22Rv1 (cell line): ENCODE results near the gene RAB8A.

Experiments used
- ZFX ChIP-seq: fragments of 450-650 bp; IDR thresholded peaks from 2 replicates; pipeline ENCODE4 v1.6.1; 2017; ENCODE audit warnings: antibody characterized with exemption, borderline replicate concordance
- TF ChIP-seq, protein P1 (sequence below): fragments of 450-650 bp; IDR thresholded peaks from 2 replicates; pipeline ENCODE4 v1.5.1; 2017; ENCODE audit warnings: mild to moderate bottlenecking

- TF ChIP-seq, protein P1, sequence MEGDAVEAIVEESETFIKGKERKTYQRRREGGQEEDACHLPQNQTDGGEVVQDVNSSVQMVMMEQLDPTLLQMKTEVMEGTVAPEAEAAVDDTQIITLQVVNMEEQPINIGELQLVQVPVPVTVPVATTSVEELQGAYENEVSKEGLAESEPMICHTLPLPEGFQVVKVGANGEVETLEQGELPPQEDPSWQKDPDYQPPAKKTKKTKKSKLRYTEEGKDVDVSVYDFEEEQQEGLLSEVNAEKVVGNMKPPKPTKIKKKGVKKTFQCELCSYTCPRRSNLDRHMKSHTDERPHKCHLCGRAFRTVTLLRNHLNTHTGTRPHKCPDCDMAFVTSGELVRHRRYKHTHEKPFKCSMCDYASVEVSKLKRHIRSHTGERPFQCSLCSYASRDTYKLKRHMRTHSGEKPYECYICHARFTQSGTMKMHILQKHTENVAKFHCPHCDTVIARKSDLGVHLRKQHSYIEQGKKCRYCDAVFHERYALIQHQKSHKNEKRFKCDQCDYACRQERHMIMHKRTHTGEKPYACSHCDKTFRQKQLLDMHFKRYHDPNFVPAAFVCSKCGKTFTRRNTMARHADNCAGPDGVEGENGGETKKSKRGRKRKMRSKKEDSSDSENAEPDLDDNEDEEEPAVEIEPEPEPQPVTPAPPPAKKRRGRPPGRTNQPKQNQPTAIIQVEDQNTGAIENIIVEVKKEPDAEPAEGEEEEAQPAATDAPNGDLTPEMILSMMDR = no peak
- no peak for TF ChIP-seq ZFX
Measured at GRCh38 chr19:16061943-16062342, 49.7 kb upstream of the RAB8A start.
